ENCODE measurements around the gene LDB2.
"Not testable (repeated sequence)": the region's sequence is repeated elsewhere in the genome, so short reads cannot be mapped to it uniquely, and the experiment has no call there.

The LDB2 gene

DNA sequence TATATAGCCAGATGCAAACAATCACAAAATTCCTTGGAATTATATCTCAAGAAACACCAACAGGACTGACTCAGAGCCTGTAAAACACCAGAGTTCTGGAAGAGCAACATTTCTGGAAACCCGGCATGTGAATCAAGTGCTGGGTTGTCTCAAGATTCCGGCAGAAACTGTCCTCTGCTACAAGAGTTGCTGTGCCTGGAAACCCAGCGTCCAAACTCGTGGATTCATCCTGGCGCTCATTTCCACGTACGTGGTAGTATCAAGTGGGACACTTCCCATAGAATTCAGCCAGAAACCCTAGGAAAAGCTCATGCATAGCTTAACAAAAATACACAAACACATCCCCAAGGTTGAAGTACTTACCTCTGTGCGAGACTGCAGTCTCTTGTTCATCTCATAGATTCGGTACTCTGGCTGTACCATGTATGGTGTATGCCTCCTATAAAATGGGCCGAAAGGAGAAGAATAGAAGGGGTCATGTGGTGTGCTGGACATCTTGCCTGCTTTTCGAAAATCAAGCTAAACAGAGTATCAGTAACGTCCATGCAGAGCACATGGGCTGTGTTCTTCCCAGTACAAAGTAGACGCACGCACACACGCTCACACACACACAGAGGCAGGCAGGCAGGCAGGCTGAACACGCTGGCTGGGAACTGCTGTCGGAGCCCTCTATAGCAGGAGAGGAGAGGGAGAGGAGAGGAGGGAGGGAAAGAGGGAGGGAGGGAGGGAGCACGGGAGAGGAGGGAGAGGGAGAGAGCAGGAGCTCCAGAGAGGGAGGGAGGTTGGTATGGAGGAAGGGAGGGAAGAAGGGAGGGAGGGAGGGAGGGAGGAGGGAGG is at the start of gene LDB2:
Gene LDB2, minus strand, starts transcription at position 655 of the 837 bp plus-strand sequence.
- DNase-seq, result no peak

DNA sequence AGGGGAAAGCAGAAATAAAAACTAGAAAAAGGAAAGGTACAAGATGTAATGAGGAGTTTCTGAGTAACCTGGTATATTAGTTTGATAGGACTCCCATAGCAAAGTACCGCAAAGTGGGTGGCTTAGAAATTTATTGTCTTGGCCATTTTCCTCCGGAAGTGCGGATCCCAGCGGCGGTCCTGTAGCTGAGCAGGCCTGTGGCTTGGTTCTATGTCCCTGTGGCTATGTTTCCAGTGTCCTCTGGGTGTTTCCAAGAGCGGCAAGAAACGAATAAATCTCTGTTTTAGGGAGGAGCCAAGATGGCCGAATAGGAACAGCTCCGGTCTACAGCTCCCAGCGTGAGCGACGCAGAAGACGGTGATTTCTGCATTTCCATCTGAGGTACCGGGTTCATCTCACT is 44.0 kb upstream of the LDB2 start:
- DNase-seq, result no peak

DNA sequence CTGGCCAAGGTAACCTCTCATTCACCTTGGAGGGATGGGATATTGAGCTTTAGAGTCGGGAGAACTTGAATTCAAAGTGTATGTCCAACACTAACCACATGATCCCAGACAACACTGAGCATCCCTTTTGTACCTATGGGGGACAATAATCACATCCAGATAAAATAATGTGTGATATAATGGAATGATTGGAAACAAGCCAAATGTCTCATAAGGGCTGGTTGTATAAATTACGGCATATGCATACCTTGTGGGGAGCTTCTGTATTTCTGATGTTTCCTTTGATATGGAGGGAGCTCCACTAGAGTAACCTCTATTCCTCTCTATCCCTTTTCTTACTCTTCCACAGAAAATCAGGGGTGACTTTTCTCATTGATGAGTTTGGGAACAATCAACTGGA is 40.7 kb upstream of the LDB2 start:
- DNase-seq, result no peak

DNA sequence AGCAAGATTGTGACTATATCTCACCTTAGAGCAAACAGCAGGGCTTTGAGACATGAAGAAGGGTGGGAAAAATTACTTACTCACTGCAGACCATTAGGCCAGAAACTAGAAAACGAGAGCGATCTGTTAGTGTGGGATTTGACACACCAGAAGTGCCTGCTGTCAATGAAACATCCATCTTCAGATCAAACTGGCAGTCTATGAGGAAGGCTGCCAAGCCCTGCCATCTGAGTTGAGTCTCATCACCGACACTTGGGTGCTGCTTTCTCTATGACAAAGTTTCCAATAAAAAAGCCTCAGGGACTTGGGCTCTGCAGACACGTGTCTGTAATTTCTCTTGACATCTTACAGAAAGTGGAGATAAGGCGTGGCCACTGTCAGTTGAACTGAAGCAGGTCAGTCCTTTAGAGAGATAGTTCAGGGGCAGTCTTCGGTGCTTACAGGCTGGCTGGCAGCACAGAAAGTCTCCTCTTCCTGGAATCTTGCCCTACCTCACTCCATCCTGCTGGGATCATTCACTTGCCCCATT is 40.1 kb upstream of the LDB2 start:
- no peak for DNase-seq

DNA sequence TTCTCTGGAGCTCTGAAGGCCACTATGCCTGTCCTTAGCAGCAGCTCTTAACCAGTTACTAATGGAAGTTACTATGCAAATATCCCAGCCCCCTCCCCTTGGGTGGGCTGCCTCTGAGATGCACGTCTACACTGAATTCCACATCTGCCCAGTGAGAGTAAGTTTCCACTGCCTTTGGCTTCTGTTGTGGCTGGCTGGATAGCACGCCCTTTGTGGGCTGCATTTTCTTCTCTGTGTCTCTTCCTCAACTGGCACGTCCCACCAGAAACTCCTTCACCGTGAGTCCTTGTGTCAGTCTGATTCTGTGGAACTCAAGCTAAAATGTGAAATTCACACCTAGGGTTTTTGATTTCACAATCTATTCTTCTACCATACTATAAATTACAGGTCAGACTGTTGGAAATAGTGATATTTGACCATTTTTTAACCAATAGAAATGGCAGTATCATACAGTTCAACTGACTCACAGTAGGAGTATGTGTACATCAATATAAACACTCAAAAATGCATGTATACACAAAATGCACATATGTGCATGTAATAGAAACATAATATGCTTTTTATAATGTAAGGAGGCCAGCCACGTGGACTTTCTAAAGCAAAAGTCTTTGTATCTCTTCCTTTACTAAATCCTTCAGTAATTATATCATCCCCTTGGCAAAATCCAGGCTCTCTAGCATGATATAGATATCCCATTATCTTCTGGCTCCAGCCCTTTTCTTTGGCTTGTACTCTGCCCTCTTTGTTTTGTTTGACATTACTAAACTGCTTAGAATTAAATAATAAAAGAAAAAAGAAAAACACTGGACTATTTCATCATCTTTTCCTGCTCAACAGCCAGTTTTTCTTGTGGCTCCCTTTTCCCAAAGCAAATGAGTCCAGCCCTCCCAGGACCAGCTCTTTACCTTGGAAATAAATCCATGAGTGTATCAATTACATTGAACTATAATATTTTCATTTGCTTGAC is 33.2 kb upstream of the LDB2 start:
- no peak for DNase-seq

DNA sequence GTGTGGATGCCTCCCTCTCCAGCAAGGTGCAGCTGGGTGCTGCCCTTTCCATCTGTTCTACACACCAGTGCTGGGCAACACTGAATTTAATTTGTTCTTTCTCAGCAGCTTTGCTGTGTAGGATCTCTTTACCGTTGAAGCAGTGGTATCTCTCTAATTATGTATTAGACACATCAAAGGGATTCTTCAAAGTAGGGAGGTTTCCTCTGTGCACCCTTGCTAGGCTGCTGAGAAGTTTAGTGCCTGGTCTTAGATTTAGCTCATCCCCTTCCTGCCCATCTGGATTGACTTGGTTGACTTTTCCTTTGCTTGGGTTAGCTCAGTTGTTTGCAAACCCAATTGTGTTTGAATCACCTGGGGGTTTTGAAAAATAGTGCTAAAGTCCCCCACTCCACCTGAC is 27.8 kb upstream of the LDB2 start:
- DNase-seq, result no peak

DNA sequence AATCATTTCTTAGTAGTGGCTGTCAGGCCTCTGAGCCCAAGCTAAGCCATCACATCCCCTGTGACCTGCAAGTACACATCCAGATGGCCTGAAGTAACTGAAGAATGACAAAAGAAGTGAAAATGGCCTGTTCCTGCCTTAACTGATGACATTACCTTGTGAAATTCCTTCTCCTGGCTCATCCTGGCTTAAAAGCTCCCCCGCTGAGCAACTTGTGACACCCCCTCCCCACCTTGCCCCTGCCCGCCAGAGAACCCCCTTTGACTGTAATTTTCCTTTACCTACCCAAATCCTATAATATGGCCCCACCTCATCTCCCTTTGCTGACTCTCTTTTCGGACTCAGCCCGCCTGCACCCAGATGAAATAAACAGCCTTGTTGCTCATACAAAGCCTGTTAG is 20.3 kb upstream of the LDB2 start:
- DNase-seq, result not testable (repeated sequence)

DNA sequence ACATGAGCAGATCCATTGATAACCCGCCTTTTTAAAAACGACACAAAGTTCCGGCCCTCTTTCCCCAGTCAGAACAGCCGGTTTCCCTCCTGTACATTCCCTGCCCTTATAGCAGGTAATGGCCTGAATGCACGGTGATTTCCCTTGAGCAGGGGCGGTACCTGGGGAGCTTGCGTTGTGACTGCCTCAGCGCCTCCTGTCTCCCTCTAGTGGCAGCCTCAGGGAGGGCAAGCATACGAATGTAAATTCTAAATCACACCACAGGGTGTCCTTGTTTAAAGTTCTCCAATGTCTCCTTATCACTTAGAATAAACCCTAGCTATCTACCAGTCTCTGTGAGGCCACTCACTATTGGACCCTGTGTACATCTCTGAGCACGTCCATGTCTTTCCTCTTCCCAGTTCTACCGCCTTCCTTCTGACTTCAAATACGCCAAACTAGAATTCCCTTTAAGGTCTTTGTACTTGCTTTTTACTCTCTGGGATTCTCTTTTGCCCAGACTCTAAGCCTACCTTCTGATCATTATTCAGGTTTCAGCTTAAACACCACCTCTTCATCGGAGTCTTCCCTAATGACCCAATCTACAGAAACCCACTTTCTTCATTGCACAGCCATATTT is 18.4 kb upstream of the LDB2 start:
- peak; percentile 59 for DNase-seq

DNA sequence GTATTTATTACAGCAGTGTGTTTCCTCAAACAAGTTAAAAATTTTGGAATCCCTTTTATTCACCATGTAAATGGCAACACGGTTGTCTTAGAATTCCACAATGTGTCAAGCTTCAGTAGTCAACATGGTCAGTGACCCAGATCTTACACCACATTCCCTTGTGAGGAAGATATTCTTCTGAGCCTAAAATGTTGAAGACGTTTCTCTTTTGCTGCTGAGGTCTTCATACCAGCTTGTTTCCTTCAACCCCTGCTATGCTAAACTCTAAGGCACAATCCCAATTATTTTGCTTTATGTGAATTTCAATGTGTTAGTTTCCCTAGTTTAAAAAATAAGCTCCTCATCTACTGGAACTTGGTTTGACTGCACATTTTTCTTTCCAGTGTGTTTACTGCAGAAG is 17.6 kb upstream of the LDB2 start:
- DNase-seq, result no peak

DNA sequence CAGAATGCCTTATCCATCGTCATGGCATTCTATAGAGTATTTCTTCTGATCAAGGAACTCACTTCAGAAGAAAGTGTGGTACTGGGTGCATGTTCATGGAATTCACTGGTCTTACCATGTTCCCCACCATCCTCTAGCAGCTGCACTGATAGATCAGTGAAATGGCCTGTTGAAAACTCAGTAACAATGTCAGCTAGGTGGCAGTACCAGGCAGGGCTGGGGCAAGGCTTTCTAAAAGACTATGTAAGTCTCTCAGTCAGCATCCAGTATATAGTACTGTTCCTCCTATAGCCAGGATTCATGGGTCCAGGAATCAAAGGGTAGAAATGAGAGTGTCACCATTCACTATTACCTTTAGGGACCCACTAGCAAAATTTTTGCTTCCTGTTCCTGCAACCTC is 15.8 kb upstream of the LDB2 start:
- no peak for DNase-seq

DNA sequence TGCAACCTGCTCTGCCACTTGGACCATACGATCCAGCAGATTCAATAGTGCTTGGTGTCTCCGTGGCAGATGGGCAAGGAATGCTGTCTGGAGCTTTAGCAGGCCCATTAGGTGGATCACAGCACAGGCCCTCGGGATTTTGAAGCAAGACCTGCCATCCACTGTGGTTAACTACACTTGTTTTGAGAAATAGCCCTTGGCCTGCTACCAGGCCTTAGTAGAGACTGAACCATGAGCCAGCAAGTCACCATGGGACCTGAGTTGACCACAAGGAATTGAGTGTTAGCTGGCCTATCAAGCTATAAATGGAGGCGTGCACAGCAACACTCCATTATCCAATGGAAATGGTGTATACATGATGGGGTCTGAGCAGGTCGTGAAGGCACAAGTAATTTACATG is 14.5 kb upstream of the LDB2 start:
- no peak for DNase-seq

DNA sequence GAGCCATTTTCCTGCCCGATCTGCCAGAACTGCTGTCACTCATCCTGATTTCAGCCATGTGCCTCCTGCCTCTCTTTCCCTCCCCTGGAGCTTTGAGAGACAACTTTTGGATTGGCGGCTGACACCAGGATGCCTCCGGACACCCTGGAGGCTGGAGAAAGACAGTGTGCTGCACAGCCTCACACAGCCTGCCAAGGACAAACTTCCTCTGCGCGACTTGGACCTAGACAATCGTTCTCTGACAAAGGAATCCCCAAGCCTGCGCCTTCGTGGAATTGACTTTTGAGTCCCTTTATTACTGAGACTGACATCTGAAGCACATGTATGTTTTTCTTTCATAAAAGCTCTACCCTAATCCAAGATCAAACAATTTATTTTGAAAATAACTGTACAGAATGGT is 10.8 kb upstream of the LDB2 start:
- no peak for DNase-seq

DNA sequence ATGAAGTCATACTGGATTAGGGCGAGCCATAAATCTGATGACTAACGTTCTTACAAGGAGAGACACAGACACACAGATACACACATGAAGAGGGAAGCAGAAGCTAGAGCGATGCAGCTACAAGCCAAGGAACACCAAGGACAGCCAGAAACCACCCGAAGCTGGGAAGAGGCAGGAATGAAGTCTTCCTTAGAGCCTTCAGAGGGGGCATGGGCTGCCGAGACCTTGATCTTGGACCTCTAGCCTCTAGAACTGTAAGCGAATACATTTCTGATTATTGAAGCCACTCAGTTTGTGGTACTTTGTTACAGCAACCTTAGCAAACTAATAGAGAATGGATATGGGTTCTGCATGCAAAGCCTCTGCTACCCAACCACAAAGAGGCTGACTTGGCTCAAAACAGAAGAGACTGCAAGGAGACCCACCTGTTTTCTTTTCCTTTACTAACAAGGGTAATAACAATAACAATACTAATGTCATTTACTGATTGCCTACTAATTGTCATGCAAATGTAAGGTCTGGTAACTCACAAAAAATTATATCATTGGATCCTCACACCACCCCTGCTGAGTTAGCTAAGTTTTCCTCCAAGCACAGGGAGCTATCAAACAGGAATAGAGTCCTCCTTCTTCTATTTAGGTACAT is 10.1 kb upstream of the LDB2 start:
- DNase-seq, result no peak

DNA sequence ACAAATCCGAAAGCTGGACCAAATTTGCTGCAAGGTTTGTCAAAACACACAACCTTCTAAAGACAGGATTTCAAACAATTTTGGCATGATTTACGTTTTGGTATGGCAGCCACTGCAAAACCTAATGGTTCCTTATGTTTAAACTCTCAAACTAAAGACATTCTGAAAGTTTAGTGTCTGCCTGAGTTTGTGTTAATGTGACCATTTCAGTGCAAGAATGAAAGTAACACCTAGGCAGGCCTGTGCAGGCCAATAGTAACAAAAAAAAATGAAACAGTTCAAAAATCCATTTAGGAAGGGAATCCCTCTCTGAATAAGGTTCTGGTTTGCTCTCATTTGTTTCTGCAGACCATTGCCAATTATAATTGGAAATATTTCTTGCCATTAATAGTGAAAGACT is 1.9 kb upstream of the LDB2 start:
- no peak for DNase-seq

DNA sequence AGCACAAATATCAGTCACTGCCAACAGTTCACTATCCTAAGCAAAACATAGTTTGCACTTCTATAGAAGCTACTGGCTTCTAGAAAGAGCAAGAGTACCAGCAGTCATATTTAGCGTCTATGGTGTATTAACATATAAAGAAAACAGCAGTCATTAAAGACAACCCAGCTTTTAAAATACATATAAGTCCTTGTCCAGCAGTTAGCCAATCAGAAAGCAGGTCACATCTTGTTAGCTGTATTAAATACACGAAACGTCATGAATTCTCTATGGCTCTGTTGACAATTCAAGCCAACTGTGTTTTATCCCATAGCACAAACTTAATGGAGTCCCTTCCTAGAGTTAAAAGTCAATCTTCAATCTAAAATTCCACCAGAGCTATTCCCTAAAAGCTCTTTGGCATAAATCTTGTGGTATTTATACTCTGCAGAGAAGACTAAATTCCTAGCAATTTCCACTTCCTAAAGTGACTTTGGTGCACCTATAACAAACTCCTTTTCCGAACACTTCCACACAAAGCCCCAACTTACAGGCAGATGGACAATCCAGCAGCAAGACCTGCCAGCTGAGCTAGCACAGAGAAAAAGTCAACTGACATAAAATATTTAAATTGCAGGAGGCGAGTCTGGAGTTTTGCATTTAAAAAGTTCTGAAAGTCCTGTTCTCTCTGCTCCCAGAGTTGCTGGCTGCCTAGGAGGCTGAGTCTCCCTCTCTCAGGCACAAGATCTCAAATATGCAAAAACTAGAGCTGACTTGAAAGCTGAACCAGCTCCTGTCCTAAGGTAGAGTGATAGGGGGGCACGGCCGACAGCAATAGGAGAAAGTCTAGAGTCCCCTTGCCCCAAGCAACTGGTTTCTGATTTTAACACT is 1.3 kb downstream of the LDB2 start:
- no peak for DNase-seq

DNA sequence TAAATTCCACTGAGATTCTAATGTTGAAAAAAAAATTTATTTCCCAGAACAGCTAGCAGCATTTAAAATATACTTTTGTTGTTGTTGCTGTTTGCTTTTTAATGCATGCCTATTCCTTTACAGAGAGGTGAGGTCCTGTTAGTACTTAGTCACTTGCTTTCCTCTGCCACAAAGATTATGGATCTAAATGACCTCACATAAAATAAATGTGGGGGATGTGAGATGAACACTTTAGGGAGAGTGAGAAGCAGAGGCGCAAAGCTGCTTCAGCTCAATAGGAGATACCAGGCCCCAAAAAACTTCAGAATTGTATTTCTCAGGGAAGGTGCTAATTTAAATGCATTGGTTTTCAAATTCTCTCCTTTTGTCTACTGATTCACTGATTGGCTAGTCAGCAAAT is 4.0 kb downstream of the LDB2 start:
- DNase-seq, result no peak

DNA sequence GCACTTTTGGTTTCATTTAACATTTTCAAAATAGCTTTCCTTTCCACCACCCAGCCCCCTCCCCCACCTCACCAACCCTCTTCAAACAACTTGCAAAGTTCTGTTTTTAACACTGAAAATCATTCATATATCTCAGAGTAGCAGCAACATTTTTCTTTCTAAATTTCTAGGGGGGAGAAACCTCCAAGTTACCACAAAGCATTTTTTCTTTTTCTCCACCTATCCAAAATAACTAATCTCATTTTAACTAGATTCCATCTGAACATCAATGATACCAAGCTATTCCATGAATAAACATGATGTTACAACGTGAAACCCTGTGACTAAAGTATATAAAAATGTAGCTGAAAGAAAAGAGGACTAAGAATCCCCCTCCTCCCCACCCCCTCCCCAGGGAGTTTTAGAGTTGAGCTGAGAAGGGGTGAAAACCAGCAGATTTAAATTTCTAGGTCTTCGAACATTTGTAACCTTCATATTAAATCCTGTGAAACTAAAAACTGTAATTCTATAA is 5.2 kb downstream of the LDB2 start:
- DNase-seq, result no peak

DNA sequence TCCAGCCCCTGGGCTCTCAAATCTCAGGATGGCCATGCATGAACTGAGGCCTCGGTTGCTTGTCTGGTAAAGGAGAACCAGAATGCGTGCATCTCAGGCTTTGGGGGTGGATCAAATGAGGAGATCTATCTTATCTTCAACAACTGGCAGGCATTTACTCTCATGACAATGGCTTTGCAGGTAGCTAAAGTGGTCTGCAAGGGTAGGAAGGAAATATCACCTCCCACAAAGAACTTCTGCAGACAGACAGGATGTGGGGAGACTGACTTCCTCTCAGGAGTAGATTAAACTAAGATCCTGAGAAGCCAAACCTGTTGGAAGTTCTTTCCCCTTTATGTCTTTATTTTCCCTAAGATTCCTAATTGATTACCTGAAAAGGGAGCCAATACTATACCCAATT is 7.8 kb downstream of the LDB2 start:
- DNase-seq, result no peak

DNA sequence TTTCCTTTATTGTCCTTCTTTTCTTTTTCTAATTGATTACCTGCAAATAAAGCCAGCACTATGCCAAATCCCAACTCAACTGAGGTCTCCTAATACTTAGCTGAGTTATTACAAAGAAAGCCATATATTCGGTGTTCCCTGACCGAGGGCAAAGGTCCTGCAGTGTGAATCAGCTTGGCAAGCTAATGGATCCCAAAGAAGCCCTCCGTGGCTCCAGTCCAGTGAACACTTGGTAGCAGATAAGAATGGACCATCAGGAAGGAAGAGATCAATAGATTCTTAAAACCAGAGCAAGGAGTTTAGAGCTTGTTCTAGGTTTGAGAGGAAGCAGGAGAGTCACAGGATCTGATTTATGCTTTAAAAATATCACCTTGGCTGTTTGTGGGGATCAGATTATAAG is 8.5 kb downstream of the LDB2 start:
- DNase-seq, result no peak

DNA sequence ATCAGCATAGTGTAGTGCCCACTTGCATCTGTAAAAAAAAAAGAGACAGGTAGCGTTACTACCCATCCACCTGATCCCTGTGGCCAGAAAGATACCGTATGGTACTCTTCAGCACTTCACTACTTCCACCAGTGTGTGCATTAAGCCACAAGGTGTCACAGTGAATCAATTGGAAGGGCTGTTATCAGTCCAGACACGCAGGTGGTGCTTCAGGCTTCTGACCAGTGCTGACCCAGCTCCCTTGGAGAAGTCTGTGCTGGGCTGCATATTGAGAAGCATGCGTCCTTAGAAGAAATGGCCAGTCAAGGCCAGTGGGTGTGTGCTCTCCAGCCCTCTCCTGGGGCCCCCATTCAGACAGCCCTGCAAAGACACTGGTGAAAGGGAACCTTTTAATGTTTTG is 10.6 kb downstream of the LDB2 start:
- no peak for DNase-seq

DNA sequence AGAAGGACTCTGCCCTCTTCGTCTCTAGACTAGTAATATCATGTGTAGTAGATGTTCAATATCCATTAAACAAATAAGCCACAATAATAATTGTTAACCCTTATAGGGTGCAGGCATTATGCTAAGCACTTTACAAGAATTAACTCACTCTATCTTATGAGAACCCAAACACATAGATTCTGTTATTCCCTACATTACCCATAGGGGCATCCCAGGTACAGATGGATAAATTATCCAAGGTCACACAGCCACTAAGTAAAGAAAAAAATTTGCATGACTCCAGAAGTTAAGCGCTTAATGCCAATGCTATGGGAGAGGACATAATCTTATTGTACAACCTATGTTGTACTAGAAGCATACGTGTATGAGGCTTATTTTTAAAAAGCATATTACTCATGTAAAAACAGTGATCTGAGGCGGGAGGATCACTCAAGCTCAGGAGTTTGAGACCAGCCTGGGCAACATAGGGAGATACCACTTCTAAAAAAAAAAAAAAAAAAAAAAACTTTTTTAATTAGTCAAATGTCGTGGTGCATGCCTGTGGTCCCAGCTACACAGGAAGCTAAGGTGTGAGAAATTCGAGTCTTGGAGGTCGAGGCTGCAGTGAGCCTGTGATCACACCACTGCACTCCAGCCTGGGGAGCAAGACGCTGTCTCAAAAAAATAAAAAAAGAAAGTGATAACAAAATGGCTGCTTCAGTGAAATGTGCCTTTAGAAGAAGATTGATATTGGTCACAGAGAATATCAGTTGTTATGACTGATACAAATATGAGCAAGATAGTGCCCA is 13.6 kb downstream of the LDB2 start:
- DNase-seq, result no peak

Measured in activated T-cell treated with anti-CD3 and anti-CD28 coated beads for 4 hours (primary cell).